Cardiac fibroblast (primary cell): ENCODE results near the gene ANO1.

ENCODE experiments used
- DNase-seq, 2 donors: peaks; one replicate each; pipeline versions ENCODE4 v3.0.0 to v3.0.0-alpha.2; 2010; ENCODE audit warnings: low read depth in 2 of 2
- H3K4me3 ChIP-seq, 2 donors: replicated peaks in 1 of 2; 1 replicate in 1 of 2; 2 replicates in 1 of 2; pipeline ENCODE4 v1.5.1; 2011; ENCODE audit warnings: low read depth in 2 of 2, low read length in 2 of 2, mild to moderate bottlenecking in 2 of 2, moderate library complexity in 1 of 2
- TF ChIP-seq, protein P1 (sequence below): IDR thresholded peaks from one replicate; pipeline ENCODE4 v1.5.1; 2011; ENCODE audit warnings: low read depth, mild to moderate bottlenecking, low read length, inconsistent platforms

Gene ANO1

DNA sequence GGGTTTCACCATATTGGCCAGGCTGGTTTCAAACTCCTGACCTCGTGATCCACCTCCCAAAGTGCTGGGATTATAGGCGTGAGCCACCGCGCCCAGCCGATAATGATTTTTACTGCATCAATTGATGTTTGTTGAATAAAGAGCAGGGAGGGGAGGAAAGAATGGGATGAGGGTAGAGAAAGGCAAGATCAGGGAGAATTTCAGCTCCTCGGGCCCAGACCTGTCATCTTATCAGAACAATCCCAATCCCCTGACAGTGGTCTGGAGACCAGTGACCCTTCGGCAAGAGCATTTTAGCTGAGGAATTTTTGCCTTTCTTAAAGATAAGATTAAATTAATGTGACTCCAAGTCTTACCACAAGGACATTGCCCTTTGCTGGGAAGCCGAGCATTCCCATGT, 15.0 kb upstream of the ANO1 start:
- DNase-seq, result no peak

DNA sequence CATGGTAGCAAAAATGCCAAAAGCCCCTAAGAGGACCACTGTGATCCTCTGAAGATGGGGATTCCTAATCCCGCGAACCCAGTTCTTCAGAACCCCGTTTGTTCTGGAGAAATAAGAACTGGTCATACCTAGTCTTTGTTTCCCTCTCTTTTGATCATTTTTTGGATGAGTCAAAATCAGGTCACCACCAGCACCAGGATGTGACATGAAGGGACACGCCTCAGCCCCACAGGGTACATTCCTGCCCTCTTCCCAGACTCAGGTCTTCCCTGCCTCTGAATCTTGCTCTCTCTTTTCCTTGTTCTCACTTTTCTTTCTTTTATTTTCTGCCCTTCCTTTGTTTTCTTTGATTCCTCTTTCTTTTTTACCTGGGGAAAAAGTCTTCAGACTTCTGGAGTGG, 14.6 kb upstream of the ANO1 start:
- H3K4me3 ChIP-seq, result no peak overlapping the region
- no peak for DNase-seq
- TF ChIP-seq, protein P1, sequence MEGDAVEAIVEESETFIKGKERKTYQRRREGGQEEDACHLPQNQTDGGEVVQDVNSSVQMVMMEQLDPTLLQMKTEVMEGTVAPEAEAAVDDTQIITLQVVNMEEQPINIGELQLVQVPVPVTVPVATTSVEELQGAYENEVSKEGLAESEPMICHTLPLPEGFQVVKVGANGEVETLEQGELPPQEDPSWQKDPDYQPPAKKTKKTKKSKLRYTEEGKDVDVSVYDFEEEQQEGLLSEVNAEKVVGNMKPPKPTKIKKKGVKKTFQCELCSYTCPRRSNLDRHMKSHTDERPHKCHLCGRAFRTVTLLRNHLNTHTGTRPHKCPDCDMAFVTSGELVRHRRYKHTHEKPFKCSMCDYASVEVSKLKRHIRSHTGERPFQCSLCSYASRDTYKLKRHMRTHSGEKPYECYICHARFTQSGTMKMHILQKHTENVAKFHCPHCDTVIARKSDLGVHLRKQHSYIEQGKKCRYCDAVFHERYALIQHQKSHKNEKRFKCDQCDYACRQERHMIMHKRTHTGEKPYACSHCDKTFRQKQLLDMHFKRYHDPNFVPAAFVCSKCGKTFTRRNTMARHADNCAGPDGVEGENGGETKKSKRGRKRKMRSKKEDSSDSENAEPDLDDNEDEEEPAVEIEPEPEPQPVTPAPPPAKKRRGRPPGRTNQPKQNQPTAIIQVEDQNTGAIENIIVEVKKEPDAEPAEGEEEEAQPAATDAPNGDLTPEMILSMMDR, result no peak

More for the DNA sequence above, 15.0 kb upstream of the ANO1 start:
- TF ChIP-seq, protein P1, result no peak
- no peak overlapping the region for H3K4me3 ChIP-seq

DNA sequence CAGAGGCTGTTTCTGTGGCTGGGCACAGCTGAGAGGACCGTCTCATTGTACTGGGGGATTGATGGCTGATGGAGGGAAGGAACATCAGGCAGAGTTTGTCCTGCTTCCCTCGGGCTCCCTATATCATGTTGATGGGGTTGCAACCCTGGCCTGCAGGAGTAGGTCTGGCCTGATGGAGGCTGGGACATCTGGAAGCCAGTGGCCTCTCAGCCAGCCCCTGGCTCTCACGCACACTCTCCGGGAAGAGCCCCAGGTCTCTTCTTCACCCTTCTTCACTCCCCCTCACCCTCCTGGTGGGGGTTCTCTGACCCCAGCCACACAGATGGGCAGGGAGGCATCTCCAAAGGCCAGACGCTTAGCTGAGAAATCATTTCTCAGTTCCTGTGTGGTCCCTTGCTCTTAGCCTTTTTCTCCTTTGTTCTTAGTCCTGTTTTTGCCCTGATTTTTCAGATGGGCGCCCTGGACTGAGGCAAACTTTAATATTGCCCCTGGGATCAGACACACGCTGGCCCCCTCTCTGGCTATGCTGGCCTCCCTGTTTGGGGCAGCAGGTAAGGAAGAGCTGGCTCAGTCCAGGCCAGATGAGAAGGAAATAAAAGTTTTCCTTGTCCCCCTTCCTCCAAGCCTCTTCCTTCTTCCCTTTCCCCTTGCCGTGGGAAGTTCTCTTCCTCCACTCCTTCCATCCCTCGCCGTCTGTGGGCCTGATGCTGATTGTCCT, 13.9 kb upstream of the ANO1 start:
- TF ChIP-seq, protein P1, result no peak
- H3K4me3 ChIP-seq, result no peak overlapping the region
- DNase-seq, result no peak

DNA sequence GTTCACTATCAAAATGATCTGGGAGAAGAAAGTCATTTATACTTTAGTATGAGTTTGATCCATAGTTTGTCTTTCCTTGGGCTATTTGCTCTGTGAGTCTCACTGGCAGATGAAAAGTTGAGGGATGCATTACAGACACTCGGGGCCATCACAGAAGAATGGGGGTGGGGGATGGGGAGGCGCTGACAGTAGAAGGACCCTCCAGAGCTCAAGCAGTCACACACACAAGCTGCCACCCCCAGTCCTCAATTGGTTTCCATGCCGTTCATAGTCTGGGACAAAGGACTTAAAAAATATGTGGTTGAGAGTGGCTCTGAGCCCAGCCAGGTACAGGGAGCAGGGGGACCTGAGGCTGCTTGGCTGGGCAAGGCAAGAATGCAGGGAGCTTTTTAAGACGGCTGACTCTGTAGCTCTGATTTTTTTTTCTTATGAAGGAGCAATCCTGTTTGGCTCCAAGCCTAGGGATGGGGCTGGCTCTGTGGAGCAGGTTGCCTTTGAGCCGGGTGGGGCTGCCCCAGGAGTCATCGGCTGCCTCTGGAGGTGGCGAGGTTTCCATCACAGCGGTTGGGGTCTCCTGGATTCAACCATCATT, 13.3 kb upstream of the ANO1 start:
- no peak overlapping the region for H3K4me3 ChIP-seq
- no peak for DNase-seq

DNA sequence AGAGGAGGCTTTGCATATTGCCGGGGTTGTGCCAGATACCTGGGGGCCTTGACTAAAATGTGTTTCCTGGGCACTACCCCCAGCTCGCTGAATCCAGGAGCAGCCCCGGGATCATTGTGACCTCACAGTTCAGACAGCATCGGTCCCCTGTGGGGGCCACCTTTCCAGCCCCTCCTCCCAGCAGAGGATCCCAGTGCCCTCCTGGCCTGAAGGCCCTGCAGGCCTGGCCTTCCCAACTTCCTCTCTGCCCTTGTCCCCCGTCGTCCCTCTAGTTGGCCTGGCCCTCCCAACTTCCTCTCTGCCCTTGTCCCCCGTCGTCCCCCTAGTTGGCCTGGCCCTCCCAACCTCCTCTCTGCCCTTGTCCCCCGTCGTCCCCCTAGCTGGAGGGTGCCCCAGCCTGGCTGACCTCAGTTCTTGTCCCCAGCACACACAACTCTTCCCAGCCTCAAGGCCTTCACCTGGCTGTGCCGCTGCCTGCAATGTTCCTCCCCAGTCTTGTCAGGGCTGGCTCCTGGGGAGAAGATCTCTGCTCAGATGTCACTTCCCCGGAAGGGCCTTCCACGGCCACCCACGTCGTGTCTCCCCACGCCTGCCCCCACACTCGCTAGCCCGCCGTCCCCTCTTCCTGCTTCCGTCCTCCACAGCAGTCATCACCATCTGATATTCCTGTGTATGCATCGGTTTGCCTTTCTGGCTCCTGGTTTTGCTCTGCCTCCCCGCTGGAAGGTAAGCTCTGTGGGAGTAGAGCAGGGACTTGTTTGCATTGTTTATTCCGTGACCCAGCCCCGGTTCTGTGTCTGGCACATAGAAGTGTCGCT, 12.6 kb upstream of the ANO1 start:
- DNase-seq, result no peak
- H3K4me3 ChIP-seq, result no peak overlapping the region
- TF ChIP-seq, protein P1, result no peak

More for the DNA sequence above, 13.3 kb upstream of the ANO1 start:
- TF ChIP-seq, protein P1, result no peak

DNA sequence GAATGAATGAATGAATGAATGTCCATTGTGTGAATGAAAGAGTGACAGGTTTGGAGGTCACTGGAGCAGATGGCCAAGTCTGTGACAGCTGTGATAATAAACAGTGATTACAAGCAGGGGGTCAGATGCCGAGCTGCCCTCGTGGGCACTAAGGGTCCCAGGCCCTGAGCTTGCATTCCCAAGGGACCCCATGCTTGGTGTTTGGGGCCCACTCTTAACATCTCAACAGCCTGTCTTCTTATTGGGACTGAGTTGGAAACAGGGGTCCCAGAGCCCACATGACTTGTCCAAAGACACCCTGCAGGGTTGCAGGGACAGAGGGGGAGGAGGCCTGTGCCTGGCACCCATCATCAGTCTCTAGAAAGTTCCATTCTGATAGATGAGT, 12.0 kb upstream of the ANO1 start:
- H3K4me3 ChIP-seq, result no peak overlapping the region
- TF ChIP-seq, protein P1, result no peak
- no peak for DNase-seq
